ENCODE measurements around the gene MYO1H. TPM values are rescaled to one million over a fixed set of nuclear protein-coding genes. Genes with fewer than 3 reads are reported as not detected.
A peak's percentile ranks its signal among the peaks of the same experiment; 100 is the strongest.

Gene MYO1H
- total and polyA plus RNA-seq, 2 of the 13 experiments (the other 11 are each of a cell fraction or from before 2014, with no cell fraction given), result not detected

DNA sequence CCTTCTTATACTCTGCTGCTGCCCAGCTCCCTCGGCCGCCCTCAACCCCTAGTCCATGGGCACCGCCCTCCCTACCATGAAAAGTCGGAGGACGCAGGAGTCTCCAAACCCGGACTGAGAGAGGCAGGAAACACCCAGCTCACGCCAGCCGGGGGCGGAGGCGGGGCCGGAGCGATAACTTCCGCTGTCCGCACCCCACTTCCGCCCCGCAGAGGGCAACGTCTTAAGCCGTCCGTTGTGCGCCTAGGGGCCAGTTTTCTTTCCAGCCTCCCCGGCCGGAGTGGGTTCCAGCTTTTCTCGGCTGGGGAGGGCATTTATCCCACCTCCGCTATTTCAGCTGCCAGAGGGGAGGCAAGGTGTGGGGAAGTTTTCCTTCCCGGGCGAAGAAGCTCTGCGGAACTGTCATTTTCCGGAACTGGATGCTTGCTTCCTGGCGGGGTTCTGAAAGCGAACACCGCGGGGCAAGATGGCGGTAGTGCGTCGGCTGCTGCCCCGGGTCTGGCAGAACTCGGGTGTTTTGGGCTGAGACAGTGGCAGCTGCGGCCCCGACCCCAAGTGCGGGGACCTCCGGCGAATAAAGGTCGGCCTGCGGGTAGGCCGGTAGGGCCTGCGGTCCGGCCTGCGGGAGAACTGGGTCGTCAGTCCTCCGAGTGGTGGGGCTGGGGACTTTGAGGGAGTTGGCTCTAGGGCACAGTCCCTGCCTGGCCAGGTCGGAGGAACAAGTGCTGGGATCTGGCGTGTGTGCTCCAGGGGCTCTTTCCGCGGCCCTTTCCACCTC is 129.7 kb downstream of the MYO1H start, which contains the start of the genes KCTD10 and UBE3B (continued):
- peak; percentile 63; the same call in 1 of the 2 replicates for TF ChIP-seq BCL3 (CRISPR knock-in tag; IDR thresholded peaks at IDR 0.05)
- TF ChIP-seq ISX (CRISPR knock-in tag; conservative IDR thresholded peaks at IDR 0.05), result no peak; the same call in 1 of the 2 replicates
- no peak; the same call in 1 of the 2 replicates for TF ChIP-seq ZNF784 (CRISPR knock-in tag; IDR thresholded peaks at IDR 0.05; ENCODE audit: borderline replicate concordance)
- TF ChIP-seq KLF9 (CRISPR knock-in tag; IDR thresholded peaks at IDR 0.05; ENCODE audit: low read depth), result 0 out of 2 replicates have a peak, but pooled peaks have one; percentile 51
- TF ChIP-seq BRD4 (CRISPR knock-in tag; IDR thresholded peaks at IDR 0.05), result peak; percentile 90
- TF ChIP-seq YEATS4 (CRISPR knock-in tag; IDR thresholded peaks at IDR 0.05; ENCODE audit: borderline replicate concordance), result peak; percentile 87
- peak; percentile 15; the same call in 1 of the 2 replicates for TF ChIP-seq FOXA3 (CRISPR knock-in tag; IDR thresholded peaks at IDR 0.05)
- TF ChIP-seq ESRRA (CRISPR knock-in tag; IDR thresholded peaks at IDR 0.05; ENCODE audit: low read depth), result peak; percentile 79; the same call in 1 of the 2 replicates
- no peak for TF ChIP-seq ZNF569 (CRISPR knock-in tag; IDR thresholded peaks at IDR 0.05; ENCODE audit: borderline replicate concordance)
- no peak for TF ChIP-seq STAT6 (CRISPR knock-in tag; IDR thresholded peaks at IDR 0.05; ENCODE audit: borderline replicate concordance)
- TF ChIP-seq, protein P1, sequence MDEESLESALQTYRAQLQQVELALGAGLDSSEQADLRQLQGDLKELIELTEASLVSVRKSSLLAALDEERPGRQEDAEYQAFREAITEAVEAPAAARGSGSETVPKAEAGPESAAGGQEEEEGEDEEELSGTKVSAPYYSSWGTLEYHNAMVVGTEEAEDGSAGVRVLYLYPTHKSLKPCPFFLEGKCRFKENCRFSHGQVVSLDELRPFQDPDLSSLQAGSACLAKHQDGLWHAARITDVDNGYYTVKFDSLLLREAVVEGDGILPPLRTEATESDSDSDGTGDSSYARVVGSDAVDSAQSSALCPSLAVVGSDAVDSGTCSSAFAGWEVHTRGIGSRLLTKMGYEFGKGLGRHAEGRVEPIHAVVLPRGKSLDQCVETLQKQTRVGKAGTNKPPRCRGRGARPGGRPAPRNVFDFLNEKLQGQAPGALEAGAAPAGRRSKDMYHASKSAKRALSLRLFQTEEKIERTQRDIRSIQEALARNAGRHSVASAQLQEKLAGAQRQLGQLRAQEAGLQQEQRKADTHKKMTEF (CRISPR knock-in tag; IDR thresholded peaks at IDR 0.05), result peak; percentile 94
- TF ChIP-seq ATF7-NPFF (CRISPR knock-in tag; IDR thresholded peaks at IDR 0.05; ENCODE audit: low read depth), result peak; percentile 56; the same call in 1 of the 2 replicates
- TF ChIP-seq MYPOP (CRISPR knock-in tag; IDR thresholded peaks at IDR 0.05), result peak; percentile 84; the same call in 1 of the 2 replicates
- TF ChIP-seq SP4 (CRISPR knock-in tag; IDR thresholded peaks at IDR 0.05), result peak; percentile 77
- no peak for TF ChIP-seq ZNF354B (CRISPR knock-in tag; IDR thresholded peaks at IDR 0.05)
- TF ChIP-seq GPN1 (CRISPR knock-in tag; IDR thresholded peaks at IDR 0.05; ENCODE audit: borderline replicate concordance), result no peak
- TF ChIP-seq, protein P2, sequence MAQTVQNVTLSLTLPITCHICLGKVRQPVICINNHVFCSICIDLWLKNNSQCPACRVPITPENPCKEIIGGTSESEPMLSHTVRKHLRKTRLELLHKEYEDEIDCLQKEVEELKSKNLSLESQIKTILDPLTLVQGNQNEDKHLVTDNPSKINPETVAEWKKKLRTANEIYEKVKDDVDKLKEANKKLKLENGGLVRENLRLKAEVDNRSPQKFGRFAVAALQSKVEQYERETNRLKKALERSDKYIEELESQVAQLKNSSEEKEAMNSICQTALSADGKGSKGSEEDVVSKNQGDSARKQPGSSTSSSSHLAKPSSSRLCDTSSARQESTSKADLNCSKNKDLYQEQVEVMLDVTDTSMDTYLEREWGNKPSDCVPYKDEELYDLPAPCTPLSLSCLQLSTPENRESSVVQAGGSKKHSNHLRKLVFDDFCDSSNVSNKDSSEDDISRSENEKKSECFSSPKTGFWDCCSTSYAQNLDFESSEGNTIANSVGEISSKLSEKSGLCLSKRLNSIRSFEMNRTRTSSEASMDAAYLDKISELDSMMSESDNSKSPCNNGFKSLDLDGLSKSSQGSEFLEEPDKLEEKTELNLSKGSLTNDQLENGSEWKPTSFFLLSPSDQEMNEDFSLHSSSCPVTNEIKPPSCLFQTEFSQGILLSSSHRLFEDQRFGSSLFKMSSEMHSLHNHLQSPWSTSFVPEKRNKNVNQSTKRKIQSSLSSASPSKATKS (CRISPR knock-in tag; IDR thresholded peaks at IDR 0.05), result no peak
- no peak for TF ChIP-seq MYNN (CRISPR knock-in tag; IDR thresholded peaks at IDR 0.05; ENCODE audit: low read depth)
- TF ChIP-seq MED1 (CRISPR knock-in tag; IDR thresholded peaks at IDR 0.05), result peak; percentile 72

Data from HepG2 (cell line).